ENCODE measurements around the gene FNDC10. TPM values are rescaled to one million over a fixed set of nuclear protein-coding genes. Genes with fewer than 3 reads are reported as not detected.

The FNDC10 gene
- total and polyA plus RNA-seq, 10 of the 15 experiments (the other 5 are each of a cell fraction or from before 2014, with no cell fraction given) = 0.05 to 1.3 (median 0.25) TPM; not detected in 4

GRCh38 chr1:1628754-1629429, 29.0 kb upstream of the FNDC10 start (continued):
- TF ChIP-seq MTA3 (IDR thresholded peaks at IDR 0.05; ENCODE audit: borderline replicate concordance, low read length) (no peak), POLR2AphosphoS5 (IDR thresholded peaks at IDR 0.05; ENCODE audit: low read length) (no peak), ATF7 (IDR thresholded peaks at IDR 0.05; ENCODE audit: low read depth) (no peak), ZNF687 (IDR thresholded peaks at IDR 0.05) (no peak), CEBPZ (IDR thresholded peaks at IDR 0.05; ENCODE audit: low read depth, low read length) (no peak), ZNF217 (IDR thresholded peaks at IDR 0.05) (no peak), CREB1 (IDR thresholded peaks at IDR 0.05; ENCODE audit: low read depth) (no peak), BRCA1 (IDR thresholded peaks at IDR 0.05; ENCODE audit: low read depth, low read length) (no peak), NR2F1 (conservative IDR thresholded peaks at IDR 0.05) (0 out of 2 replicates have a peak, but pooled peaks have one; percentile 17), RB1 (IDR thresholded peaks at IDR 0.05; ENCODE audit: borderline replicate concordance) (no peak), GATAD2B (conservative IDR thresholded peaks at IDR 0.05; ENCODE audit: low read depth) (peak; percentile 88; the same call in 1 of the 2 replicates), KAT2A (conservative IDR thresholded peaks at IDR 0.05; ENCODE audit: control insufficient read depth, low read depth, low read length) (no peak), ZBTB33 (IDR thresholded peaks at IDR 0.05) (no peak), SIN3A (IDR thresholded peaks at IDR 0.05; ENCODE audit: low read depth, low read length) (no peak), GABPA (IDR thresholded peaks at IDR 0.05; ENCODE audit: low read depth) (no peak), SUPT20H (IDR thresholded peaks at IDR 0.05; ENCODE audit: borderline replicate concordance, control insufficient read depth, low read depth, low read length) (no peak), EED (IDR thresholded peaks at IDR 0.05; ENCODE audit: low read depth) (no peak), ATF3 (IDR thresholded peaks at IDR 0.05; ENCODE audit: borderline replicate concordance, extremely low read depth, low read depth, low read length) (no peak), SMAD1 (IDR thresholded peaks at IDR 0.05; ENCODE audit: low read depth, partially characterized antibody) (no peak), PAX5 (IDR thresholded peaks at IDR 0.05; ENCODE audit: borderline replicate concordance, low read depth, low read length) (no peak), CREM (IDR thresholded peaks at IDR 0.05; ENCODE audit: low read depth) (no peak), BHLHE40 (IDR thresholded peaks at IDR 0.05; ENCODE audit: borderline replicate concordance in 1 of 2, low read depth in 2 of 2, low read length in 1 of 2) (peak in 1 of 2 experiments; percentile 69; a peak in 2 of 4 replicates)
